Left hindlimb (tissue), 1 donor: Measurements from ENCODE around the gene BEND3.
"Not testable (repeated sequence)": the region's sequence is repeated elsewhere in the genome, so short reads cannot be mapped to it uniquely, and the experiment has no call there.

Experiments used
- DNase-seq: peaks from one replicate; pipeline ENCODE4 v3.0.0-alpha.2; 2018

Gene BEND3

GRCh38 chr6:107026965-107027364 lies 88.3 kb downstream of the BEND3 start:
- no peak for DNase-seq

GRCh38 chr6:107021446-107022185 lies 93.7 kb downstream of the BEND3 start:
- DNase-seq = no peak

- no peak for DNase-seq
These were observed 95.1 kb downstream of the BEND3 start for GRCh38 chr6:107020239-107020638.

GRCh38 chr6:107019628-107020027 lies 95.7 kb downstream of the BEND3 start:
- DNase-seq = not testable (repeated sequence)

- DNase-seq = no peak
These were observed 96.3 kb downstream of the BEND3 start for GRCh38 chr6:107019047-107019446.
